Effector CD4-positive, alpha-beta T cell (primary cell): ENCODE measurements around the gene FAM234A.
"Not testable (repeated sequence)": the region's sequence is repeated elsewhere in the genome, so short reads cannot be mapped to it uniquely, and the experiment has no call there.

ENCODE experiments used
- DNase-seq: peaks from one replicate; pipeline ENCODE4 v3.0.0-alpha.2; 2020
- total RNA-seq: gene quantifications from one replicate; lab custom pipeline; 2026; lab: John Stamatoyannopoulos, UW

Gene FAM234A, protein sequence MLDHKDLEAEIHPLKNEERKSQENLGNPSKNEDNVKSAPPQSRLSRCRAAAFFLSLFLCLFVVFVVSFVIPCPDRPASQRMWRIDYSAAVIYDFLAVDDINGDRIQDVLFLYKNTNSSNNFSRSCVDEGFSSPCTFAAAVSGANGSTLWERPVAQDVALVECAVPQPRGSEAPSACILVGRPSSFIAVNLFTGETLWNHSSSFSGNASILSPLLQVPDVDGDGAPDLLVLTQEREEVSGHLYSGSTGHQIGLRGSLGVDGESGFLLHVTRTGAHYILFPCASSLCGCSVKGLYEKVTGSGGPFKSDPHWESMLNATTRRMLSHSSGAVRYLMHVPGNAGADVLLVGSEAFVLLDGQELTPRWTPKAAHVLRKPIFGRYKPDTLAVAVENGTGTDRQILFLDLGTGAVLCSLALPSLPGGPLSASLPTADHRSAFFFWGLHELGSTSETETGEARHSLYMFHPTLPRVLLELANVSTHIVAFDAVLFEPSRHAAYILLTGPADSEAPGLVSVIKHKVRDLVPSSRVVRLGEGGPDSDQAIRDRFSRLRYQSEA
- total RNA-seq: 25.1 reads per million, percentile 52 among the genes with 10 or more reads in this experiment

DNA sequence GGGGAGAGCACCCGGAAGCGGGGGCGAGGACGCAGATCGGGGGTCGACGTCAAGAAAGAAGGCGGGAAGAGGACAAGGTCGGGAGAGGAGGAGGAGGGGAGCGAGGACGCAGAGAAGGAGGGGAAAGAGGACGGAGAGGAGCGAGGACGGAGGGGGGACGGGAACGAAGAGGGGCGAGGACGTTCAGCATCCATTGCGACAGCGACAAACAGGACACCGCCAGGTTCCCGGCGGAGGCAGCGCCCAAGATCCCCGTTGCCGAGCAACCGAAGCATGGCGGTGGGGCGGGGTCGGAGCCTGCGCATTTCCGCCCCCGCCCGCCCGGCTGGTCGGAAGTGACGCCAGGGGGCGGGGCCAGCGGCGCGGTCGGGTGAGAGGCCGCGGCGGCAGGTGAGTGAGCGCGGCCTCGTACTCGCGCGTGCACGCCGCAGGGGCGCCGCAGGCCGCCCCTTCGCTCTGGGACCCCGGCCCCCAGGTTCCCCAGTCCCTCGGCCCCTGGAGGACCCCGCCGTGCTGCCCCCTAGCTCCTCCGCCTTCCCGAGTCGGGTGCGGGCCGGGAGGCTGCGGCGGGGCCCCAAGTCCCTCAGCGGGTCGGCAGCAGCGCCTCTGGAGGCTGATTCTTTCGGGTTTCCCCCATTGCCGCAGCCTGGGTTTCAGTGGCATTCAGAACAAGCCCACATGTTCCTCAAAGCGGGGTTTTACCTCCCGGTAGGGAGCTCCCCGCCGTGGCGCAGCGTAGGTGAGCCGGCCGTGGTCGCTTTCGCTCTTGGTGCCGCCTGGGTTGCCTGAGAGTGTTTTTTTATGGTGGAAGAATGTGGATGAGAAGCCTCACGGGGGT is at the start of gene FAM234A:
TSS of gene FAM234A (plus strand) at position 354 of the 838 bp plus-strand sequence. CDS start 19,593 bp downstream, outside the sequence.
- peak; percentile 94 for DNase-seq

DNA sequence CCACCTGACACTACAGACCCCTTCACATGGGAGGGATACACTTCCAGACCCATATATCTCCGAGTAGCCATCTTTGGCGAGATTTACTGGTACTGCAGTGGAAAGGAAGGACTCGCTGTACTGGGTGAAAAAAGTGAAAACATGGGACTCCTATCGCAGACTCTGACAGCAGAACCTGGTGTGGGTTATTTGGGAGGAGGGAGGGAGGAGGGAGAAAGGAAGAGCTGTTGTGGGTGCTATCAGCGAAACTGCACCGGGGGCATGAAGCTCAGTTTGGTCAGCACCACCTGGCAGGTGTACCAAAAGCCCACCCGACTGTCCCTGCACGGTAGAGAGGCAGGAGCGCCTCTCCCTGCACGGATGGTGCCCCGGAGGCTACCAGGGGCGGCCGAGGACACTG is 49.4 kb upstream of the FAM234A start:
- DNase-seq: no peak

DNA sequence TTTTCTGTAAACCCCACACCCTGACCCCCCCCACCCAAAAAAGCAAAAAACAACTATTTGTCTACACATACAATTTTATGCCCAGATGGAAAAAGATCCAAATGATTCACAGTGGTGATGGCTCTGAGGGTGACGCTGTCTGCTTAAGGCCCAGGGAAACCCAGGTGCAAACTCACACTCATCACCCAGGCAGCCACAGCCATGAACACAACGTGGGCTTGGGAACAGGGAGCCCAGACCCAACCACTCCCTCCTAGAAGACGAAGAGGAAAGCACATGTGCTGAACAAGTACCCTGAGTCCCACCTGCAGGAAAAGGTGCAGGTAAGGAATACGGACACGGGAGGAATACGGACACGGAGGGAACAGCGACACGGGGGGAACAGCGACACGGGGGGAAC is 48.9 kb upstream of the FAM234A start:
- DNase-seq: no peak

DNA sequence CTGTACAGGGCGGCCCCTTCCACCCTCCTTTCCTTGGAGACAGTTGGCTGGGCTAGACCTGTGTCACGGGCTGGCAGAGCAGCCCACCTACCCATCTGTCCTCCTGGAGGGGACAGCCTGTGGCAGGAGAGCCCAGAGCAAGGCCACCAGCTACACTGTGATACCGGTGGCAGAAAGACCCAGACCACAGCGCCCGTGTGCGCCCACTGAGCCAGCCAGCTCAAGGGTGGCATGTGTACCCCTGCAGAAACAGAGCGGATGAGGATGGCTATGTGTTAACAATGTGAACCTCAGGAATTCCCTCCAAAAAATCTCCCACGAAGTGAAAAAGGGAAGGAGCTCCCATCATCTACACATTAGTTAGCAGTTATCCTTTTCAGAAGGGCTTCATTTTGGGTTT is 47.3 kb upstream of the FAM234A start:
- DNase-seq: no peak

DNA sequence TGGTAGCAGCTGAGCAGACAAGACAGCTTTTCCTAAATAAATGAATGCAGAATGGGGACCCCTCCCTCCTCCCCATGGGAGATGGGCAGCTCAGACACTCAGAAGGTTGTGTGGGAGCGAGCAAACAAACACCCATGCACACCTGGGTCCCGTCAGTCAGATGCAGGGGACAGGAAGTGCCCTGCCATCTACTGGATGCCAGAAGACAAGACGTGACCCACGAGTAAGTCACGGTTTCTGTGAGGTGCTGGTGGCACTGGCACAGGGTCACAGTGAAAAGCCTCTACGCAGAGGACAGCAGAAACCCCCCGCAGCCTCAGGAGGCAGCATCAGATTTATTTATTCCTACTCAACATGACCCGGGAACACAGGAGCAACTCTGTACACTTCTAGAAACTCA is 45.9 kb upstream of the FAM234A start:
- DNase-seq: no peak

DNA sequence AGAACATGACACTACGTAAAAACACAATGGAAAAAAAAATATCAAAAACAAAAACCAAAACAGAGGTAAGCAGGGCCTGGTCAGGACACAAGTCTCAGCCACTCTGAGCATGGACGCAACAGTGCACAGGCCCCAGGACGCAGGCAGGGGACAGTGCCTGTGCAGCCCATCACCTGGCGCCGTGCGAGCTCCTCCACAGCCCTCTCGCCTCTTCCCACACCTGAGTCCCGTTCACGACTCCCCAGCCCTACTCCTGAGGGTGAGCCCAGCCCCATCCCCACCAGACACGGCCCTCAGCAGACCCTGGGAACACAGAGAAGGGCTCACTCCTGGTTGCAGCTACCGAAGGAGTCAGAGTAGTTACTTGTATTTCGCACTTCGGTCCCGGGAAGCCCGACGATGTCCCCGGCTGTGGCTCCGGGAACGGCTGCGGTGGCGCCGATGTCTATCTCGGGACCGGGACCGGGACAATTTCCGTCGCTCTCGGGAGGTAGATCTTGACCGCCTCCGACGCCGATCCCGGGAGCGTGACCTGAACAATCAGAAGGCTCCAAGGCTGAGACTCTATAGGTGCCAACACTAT is 44.9 kb upstream of the FAM234A start:
- no peak for DNase-seq

DNA sequence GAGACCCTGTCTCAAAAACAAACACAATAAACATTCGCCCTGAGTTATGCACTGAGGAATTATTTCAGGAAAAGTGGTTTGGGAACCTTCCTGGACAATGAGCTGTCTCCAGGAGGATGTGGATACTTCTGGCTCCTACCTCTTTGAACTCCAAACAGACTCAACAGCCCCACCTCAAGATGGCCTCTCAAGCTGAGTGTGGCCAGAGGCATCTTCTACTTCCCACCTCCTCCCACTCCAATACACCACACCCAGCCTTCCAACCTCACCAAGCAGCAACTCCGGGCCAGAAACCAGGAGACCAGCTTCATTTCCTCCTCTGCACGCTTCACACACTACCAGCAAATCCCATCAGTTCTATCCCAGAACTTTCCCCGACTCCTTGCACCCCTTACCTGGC is 42.8 kb upstream of the FAM234A start:
- no peak for DNase-seq

DNA sequence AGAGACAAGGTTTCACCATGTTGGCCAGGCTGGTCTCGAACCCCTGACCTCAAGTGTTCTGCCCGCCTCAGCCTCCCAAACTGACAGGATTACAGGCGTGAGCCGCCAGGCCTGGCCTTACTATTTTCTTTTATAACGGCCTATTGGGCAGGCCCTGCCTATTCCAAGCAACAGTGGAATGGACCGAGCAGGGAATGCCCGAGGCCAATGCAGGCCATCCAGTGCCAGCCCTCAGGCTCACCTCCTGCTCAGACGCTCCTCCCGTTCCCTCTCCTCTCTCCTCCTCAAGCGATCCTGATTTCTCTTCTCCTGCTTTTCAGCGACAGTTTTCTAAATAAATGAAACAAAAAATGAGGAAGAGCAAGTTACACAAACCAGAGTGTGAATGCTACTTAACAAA is 41.9 kb upstream of the FAM234A start:
- no peak for DNase-seq

DNA sequence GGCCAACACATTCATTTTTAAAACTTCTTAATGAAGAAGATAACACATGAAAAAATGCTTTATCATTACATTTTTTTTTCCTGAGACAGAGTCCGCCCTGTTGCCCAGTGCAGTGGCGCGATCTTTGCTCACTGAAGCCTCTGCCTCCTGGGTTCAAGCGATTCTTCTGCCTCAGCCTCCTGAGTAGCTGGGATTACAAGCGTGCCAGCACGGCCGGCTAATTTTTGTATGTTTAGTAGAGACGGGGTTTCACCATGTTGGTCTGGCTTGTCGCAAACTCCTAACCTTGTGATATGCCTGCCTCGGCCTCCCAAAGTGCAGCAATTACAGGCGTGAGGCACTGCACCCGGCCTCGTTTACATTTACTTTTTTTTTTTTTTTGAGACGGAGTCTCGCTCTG is 41.2 kb upstream of the FAM234A start:
- no peak for DNase-seq

DNA sequence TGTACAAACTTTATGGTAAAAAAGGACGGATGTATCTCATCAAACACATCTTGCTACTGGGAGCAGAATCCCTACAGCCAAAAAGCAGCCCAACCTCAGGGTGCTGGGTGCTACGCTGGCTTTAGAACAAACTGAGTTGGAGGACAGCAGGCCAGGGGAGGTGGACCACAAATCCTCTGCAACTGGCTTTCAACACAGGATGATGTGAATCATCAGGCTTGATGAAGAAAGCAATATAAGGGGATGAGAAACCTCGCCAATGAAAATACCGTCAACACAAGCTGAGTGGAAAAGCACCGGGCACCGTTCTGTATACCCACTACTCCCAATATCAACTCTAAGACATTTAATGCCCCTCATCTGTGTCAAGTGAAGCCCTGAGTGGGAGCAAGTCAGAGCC is 40.1 kb upstream of the FAM234A start:
- no peak for DNase-seq

DNA sequence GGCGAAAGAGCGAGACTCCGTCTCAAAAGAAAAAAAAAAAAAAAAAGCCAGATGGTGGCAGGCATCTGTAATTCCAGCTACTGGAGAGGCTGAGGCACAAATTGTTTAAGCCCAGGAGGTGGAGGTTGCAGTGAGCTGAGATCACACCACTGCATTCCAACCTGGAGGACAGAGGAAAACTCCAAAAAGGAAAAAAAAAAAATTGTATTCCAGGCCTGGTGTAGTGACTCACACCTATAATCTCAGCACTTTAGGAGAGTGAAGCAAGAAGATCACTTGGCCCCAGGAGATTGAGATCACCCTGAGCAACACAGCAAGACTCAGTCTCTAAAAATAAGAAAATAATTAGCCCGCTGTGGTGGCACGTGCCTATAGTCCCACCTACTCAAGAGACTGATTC is 34.2 kb upstream of the FAM234A start:
- no peak for DNase-seq

DNA sequence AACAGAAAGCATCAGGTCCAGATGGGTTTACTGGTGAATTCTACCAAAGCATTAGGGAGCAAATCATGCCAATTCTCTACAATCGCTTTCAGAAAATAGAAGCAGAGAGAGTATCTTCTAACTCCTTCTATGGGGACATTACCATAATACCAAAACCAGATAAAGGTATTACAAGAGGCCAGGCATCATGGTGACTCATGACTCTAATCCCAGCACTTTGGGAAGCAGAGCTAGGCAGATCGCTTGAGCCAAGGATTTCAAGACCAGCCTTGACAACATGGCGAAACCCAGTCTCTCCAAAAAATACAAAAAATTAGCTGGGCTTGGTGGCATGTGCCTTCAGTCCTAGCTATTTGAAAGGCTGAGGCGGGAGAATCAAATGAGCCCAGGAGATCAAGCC is 31.4 kb upstream of the FAM234A start:
- DNase-seq: no peak

DNA sequence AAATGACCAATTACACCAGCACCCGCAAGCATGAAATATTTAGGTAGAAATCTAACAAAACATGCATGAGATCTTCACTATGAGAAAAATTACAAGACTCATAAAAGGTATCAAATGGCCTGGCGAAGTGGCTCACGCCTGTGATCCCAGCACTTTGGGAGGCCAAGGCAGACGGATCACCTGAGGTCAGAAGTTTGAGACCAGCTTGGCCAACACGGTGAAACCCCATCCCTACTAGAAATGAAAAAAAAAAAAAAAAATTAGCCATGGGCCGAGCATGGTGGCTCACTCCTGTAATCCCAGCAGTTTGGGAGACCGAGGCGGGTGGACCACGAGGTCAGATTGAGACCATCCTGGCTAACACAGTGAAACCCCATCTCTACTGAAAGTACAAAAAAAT is 30.6 kb upstream of the FAM234A start:
- DNase-seq: not testable (repeated sequence)

DNA sequence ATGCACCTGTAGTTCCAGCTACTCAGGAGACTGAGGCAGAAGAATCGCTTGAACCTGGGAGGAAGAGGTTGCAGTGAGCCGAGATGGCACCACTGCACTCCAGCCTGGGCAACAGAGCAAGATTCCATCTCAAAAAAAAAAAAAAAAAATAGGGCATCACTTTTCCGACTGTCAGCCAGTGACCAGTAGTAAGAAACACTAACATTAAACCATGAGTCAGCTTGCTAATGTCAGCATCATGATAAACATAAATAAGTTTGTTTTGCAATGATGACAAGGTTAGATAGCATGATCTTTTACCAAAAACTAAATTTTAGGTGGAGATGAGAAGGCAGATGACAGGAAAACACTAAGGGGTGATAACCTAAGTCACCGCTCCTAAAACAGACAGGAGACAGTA is 25.3 kb upstream of the FAM234A start:
- DNase-seq: not testable (repeated sequence)

DNA sequence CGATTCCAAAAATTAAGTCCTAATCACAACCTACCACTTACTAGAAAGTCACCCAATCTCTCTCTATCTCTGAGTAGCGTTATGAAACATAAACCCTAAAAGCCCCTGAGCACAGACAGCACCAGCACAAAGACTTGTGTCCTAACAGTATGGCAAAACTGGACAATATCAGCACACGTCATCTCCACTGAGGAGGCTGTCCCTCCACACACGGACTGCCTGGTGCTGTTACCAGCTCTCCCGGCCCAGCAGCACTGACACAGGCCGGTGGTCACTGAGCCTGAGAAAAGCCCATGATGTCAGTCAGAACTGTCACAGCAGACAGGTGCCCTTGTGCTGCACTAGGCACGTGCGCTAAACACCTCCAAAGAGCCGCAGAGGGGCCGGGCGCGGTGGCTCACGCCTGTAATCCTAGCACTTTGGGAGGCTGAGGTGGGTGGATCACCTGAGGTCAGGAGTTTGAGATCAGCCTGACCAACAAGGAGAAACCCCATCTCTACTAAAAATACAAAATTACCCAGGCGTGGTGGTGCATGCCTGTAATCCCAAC is 22.9 kb upstream of the FAM234A start:
- DNase-seq: not testable (repeated sequence)

DNA sequence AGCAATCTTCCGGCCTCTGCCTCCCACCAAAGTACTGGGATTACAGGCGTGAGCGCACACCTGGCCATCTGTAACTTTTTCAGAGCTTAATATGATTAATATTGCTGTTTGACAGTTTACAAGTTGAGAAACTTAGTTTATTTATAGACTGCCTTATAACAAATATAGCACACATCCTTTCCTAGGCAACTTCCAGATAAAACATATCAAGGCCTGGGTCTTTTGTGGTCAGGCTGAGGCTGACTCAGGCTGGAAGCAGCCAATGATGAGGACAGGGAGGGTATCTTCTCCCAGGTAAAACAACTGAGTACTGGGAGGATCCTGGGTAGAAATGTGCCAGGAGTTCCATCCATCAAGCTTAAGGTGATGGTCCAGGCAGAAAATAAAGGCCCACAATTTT is 21.6 kb upstream of the FAM234A start:
- no peak for DNase-seq

DNA sequence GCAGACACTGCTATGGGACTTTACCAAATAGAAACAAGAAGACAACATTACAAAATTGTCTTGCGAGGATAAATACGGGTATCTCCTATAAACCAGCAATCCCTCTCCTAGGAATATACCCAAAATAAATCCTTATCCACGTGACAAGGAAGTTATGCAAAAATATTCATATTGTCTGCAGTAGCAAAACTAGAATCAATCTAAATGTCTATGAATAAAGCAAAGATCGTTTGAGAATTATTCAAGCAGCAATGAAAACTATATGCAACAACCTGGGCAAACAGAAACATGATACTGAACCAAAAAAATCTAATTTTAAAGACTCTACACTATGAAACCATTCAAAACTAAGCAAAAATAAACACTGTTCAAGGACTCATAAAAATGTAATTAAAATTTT is 14.6 kb upstream of the FAM234A start:
- no peak for DNase-seq

DNA sequence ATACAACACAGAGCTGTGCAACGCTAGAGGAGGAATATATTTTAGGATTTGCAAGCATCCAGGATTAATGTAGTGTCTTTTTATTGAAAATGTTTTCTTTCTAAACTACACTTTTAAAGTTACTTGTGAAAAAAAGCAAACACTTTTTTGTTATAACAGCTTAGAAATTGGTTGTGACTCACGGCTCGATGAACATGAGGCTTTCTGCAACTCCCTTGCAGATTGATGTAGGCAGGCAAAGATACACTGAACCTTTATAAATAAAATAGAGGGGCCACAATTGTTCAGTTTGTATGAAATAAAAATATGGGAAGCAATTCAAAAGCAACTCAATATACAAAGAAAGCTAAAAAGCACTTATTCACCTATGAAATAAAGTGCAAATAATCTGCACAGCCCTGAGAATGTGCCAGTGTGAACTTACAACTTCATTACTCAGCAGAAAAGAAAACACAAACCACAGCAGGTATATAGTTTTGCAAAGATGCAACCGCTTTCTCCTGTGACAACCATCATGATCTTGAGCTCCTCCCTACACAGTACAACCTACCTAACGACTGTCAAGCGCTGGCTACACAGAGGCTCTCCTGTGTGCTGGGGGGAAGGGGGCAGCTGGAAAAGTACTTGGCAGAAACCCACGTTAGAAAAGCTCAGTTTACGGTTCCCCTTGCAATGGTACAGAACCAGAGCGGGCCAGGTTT is 6.3 kb upstream of the FAM234A start:
- DNase-seq: no peak

DNA sequence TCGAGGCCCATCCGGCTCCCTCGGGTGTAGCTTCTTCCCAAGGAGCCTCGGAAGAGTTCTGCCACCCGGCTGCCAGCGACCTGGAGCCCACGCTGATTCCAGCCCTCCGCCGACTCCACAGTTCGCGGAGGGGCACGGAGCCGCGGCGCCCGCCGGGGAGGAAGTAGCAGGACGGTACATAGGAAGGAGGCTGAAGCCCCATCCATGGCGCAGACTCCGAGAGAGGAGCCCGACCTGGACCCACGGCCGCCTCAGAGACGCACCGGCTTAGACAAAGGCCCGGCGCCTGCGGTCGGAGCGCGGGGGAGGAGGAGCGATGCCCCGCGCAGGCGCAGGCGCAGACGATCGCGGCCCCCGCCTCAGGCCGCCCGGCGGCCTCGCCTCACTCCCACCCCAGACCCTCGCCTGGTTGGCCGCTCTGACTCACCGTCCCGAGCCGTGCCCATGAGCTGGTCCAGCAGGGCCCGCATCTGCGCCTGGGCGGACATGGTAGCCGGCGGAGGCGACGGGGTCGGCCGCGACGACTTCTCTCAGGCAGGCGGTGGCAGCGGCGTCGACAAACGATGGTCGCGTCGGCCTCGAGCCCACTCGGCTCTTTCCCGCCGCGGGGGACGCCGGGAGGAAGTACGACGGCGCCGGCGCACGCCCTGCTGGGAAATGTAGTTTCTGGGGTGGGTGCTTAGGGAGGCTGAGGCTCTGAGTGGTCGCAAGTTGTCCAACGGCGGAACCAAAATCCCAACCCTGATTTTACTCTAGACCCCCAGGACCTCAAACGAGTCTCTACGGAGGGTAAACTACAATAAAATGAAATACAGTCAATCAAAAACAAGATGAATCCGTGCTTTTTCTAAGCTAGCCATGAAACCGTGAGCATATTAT is 5.5 kb upstream of the FAM234A start, which contains the start of gene LUC7L:
TSS of gene LUC7L (minus strand) at position 598 of the 879 bp plus-strand sequence. CDS start at position 488, 110 bp downstream.
- DNase-seq: peak; percentile 83

DNA sequence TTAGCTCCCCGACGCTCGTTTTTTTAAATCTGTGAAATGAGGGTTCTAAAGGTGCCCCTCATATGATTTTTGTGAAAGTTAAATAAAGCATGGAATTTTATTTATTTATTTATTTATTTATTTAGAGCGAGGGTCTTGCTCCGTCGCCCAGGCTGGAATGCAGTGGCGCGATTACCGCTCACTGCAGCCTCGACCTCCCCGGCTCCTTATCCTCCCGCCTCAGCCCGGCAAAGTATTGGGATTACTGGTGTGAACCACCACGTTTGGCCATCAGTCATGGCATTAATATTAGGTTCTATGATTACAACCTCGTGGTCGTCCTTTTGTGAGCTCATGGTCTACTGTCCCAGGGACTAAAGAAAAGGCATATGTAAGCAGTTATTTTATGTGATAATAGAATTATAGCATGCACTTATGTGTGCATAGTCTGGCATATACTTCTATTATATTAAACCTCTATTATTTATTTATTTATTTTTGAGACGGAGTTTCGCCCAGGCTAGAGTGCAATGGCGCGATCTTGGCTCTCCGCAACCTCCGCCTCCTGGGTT is 4.8 kb upstream of the FAM234A start:
- no peak for DNase-seq

DNA sequence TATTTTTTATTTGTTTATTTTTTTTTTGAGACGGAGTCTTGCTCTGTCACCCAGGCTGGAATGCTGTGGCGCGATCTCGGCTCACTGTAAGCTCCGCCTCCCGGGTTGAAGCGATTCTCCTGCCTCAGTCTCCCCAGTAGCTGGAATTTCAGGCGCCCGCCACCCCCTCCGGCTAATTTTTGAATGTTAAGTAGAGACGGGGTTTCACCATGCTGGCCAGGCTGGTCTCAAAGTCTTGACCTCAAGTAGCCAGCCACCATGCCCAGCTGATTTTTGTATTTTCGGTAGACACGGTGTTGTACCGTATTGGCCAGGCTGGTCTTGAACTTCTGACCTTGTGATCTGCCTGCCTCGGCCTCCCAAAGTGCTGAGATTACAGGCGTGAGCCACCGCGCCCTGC is 4.3 kb upstream of the FAM234A start:
- not testable (repeated sequence) for DNase-seq
